Measurements from ENCODE around the gene C1orf141. TPM values are rescaled to one million over a fixed set of nuclear protein-coding genes. Genes with fewer than 3 reads are reported as not detected.

The C1orf141 gene
- total RNA-seq, 4 donors from 2014 or later, result not detected

GRCh38 chr1:67103548-67103947 lies 31.2 kb downstream of the C1orf141 start:
- Histone ChIP-seq H3K4me1 (no peaks in the 10 kb centered on the region), H3K9me3 (no peaks in the 10 kb centered on the region), H3K4me3 (no peak overlapping the region), H3K27ac (no peak overlapping the region), H3K27me3 (no peaks in the 10 kb centered on the region), H3K36me3 (no peaks in the 10 kb centered on the region)
- TF ChIP-seq POLR2A (IDR thresholded peaks at IDR 0.05), result no peak
- no peak for TF ChIP-seq CTCF (IDR thresholded peaks at IDR 0.05)
- DNase-seq, result no peak

GRCh38 chr1:67100833-67101232 lies 33.9 kb downstream of the C1orf141 start:
- no peaks in the 10 kb centered on the region for H3K36me3 ChIP-seq
- H3K27me3 ChIP-seq, result no peaks in the 10 kb centered on the region
- H3K27ac ChIP-seq, result no peak overlapping the region
- H3K4me3 ChIP-seq, result no peak overlapping the region
- no peak for TF ChIP-seq POLR2A (IDR thresholded peaks at IDR 0.05)
- no peak for TF ChIP-seq CTCF (IDR thresholded peaks at IDR 0.05)
- no peaks in the 10 kb centered on the region for H3K4me1 ChIP-seq
- H3K9me3 ChIP-seq, result no peaks in the 10 kb centered on the region
- no peak for DNase-seq

GRCh38 chr1:67097305-67097704 lies 37.5 kb downstream of the C1orf141 start:
- TF ChIP-seq POLR2A (IDR thresholded peaks at IDR 0.05), result no peak
- no peak for TF ChIP-seq CTCF (IDR thresholded peaks at IDR 0.05)
- Histone ChIP-seq H3K4me1 (no peaks in the 10 kb centered on the region), H3K9me3 (no peaks in the 10 kb centered on the region)

GRCh38 chr1:67094191-67094590 lies 40.6 kb downstream of the C1orf141 start:
- Histone ChIP-seq H3K27me3 (no peaks in the 10 kb centered on the region), H3K27ac (no peak overlapping the region), H3K4me3 (no peak overlapping the region), H3K9me3 (no peaks in the 10 kb centered on the region), H3K36me3 (no peaks in the 10 kb centered on the region), H3K4me1 (no peaks in the 10 kb centered on the region)
- TF ChIP-seq CTCF (IDR thresholded peaks at IDR 0.05) (no peak), POLR2A (IDR thresholded peaks at IDR 0.05) (no peak)
- DNase-seq, result no peak

More at GRCh38 chr1:67097305-67097704, 37.5 kb downstream of the C1orf141 start:
- Histone ChIP-seq H3K27me3 (no peaks in the 10 kb centered on the region), H3K27ac (no peak overlapping the region), H3K36me3 (no peaks in the 10 kb centered on the region), H3K4me3 (no peak overlapping the region)
- no peak for DNase-seq

- no peak for TF ChIP-seq CTCF (IDR thresholded peaks at IDR 0.05)
- no peak for TF ChIP-seq POLR2A (IDR thresholded peaks at IDR 0.05)
- Histone ChIP-seq H3K27me3 (no peaks in the 10 kb centered on the region), H3K4me3 (no peak overlapping the region), H3K27ac (no peak overlapping the region), H3K9me3 (no peaks in the 10 kb centered on the region), H3K4me1 (no peaks in the 10 kb centered on the region), H3K36me3 (no peaks in the 10 kb centered on the region)
- no peak for DNase-seq
Measured at GRCh38 chr1:67089685-67090208, 45.0 kb downstream of the C1orf141 start.

- TF ChIP-seq CTCF (IDR thresholded peaks at IDR 0.05) (no peak), POLR2A (IDR thresholded peaks at IDR 0.05) (no peak)
- no peak for DNase-seq
- no peak overlapping the region for H3K27ac ChIP-seq
- no peaks in the 10 kb centered on the region for H3K9me3 ChIP-seq
- no peaks in the 10 kb centered on the region for H3K4me1 ChIP-seq
- H3K27me3 ChIP-seq, result no peaks in the 10 kb centered on the region
- H3K36me3 ChIP-seq, result no peaks in the 10 kb centered on the region
- H3K4me3 ChIP-seq, result no peak overlapping the region
Measured at GRCh38 chr1:67088440-67088839, 46.3 kb downstream of the C1orf141 start.
